K562 (cell line): ENCODE data around the gene TNFAIP3. TPM values are rescaled to one million over a fixed set of nuclear protein-coding genes. Genes with fewer than 3 reads are reported as not detected.
A peak's percentile ranks its signal among the peaks of the same experiment; 100 is the strongest.

Experiments used
- ATAC-seq: fragments of 200-7000 bp; cut with Tn5 transposase; 3 replicates; pipeline ENCODE4 v1.9.1; 2020; ENCODE audit warnings: moderate library complexity
- BruUV-seq: library from RNA; stranded (reverse); fragments of 400-500 nt; replicated peaks from 2 replicates; lab custom pipeline; 2021; lab: Mats Ljungman, UMichigan
- CTCF ChIA-PET: fragments of 300-600 bp; formaldehyde crosslinking; extraction: SDS; loops from one replicate; lab custom pipeline; 2021; ENCODE audit warnings: low intra/inter-chr PET ratio; lab: Yijun Ruan, JAX
- POLR2A ChIA-PET: fragments of 300-600, 350-650 bp; sonication (Branson Sonifier 250); formaldehyde crosslinking; extraction: SDS; loops from one replicate; lab custom pipeline; 2021; ENCODE audit warnings: antibody characterized with exemption, inconsistent platforms; lab: Yijun Ruan, JAX
- DNase-seq, 4 experiments: peaks; one replicate each; pipeline versions ENCODE4 v3.0.0 to v3.0.0-alpha.2; 2011 to 2018; ENCODE audit warnings: low spot score in 3 of 4, mixed read lengths in 3 of 4; ENCODE audit errors: extremely low read depth in 1 of 4
- FAIRE-seq: peaks from 2 replicates; lab custom pipeline; 2011; peaks lifted over from hg19 to GRCh38; lab: Jason Lieb, UNC
- H2AFZ ChIP-seq: 2 replicates; pipeline ENCODE4 v1.6.0; 2011; ENCODE audit warnings: low read depth, low read length, control low read depth, inconsistent platforms
- H3K27ac ChIP-seq: fragments of 200-600 bp; 3 replicates; pipeline ENCODE4 v1.8.0; 2011; ENCODE audit warnings: low read depth, mild to moderate bottlenecking, control low read depth, inconsistent platforms, low read length, moderate library complexity, mixed read lengths; ENCODE audit errors: extremely low read depth
- H3K27me3 ChIP-seq, 2 experiments: fragments of 300-600 bp in 1 of 2; 2 replicates in 1 of 2; 3 replicates in 1 of 2; pipeline versions ENCODE4 v1.6.0 to v1.8.0; 2011; ENCODE audit warnings: inconsistent platforms in 2 of 2, low read length in 2 of 2, mild to moderate bottlenecking in 1 of 2, mixed read lengths in 1 of 2, moderate library complexity in 1 of 2; ENCODE audit not compliant: control insufficient read depth in 2 of 2, insufficient read depth in 2 of 2
- H3K36me3 ChIP-seq: fragments of 300-600 bp; 3 replicates; pipeline ENCODE4 v1.8.0; 2011; ENCODE audit warnings: mild to moderate bottlenecking, low read length, inconsistent platforms; ENCODE audit not compliant: control insufficient read depth, insufficient read depth
- H3K4me1 ChIP-seq, 2 experiments: fragments of 200-600 bp in 1 of 2; replicated peaks in 1 of 2; 2 replicates in 1 of 2; 3 replicates in 1 of 2; pipeline versions ENCODE4 v1.5.1 to v1.8.0; 2011; ENCODE audit warnings: inconsistent platforms in 2 of 2, low read length in 2 of 2, mild to moderate bottlenecking in 1 of 2, mixed read lengths in 1 of 2, moderate library complexity in 1 of 2; ENCODE audit not compliant: control insufficient read depth in 2 of 2, insufficient read depth in 2 of 2
- H3K4me2 ChIP-seq: 2 replicates; pipeline ENCODE4 v1.6.1; 2011; ENCODE audit warnings: low read length, control low read depth, inconsistent platforms, mixed read lengths; ENCODE audit not compliant: insufficient read depth
- H3K4me3 ChIP-seq: fragments of 200-600 bp; sonication (generic), shearing (Covaris generic); 2 replicates; pipeline ENCODE4 v1.5.1; 2016; ENCODE audit warnings: control low read depth, inconsistent platforms
- H3K79me2 ChIP-seq: fragments of 200-600 bp; 3 replicates; pipeline ENCODE4 v1.8.0; 2011; ENCODE audit warnings: low read length, inconsistent platforms; ENCODE audit not compliant: control insufficient read depth, insufficient read depth
- H3K9ac ChIP-seq, 2 experiments: 2 replicates each; pipeline versions ENCODE4 v1.6.0 to v1.6.1; 2011; ENCODE audit warnings: low read depth in 2 of 2, low read length in 2 of 2, control low read depth in 1 of 2, inconsistent platforms in 1 of 2, mild to moderate bottlenecking in 1 of 2, mixed read lengths in 1 of 2; ENCODE audit not compliant: insufficient read depth in 1 of 2
- H3K9me1 ChIP-seq: one replicate; pipeline ENCODE4 v1.6.0; 2011; ENCODE audit warnings: inconsistent platforms, mild to moderate bottlenecking, low read length, moderate library complexity; ENCODE audit not compliant: control insufficient read depth, insufficient read depth
- H3K9me3 ChIP-seq: replicated peaks from 2 replicates; pipeline ENCODE4 v1.5.1; 2011; ENCODE audit warnings: low read depth, low read length, inconsistent platforms; ENCODE audit not compliant: control insufficient read depth, insufficient read depth
- H4K20me1 ChIP-seq: replicated peaks from 2 replicates; pipeline ENCODE4 v1.6.1; 2011; ENCODE audit warnings: low read length, inconsistent platforms, mixed read lengths; ENCODE audit not compliant: control insufficient read depth, insufficient read depth
- ARID1B ChIP-seq: fragments of 450-650 bp; IDR thresholded peaks from 2 replicates; pipeline ENCODE4 v1.6.1; 2016; ENCODE audit warnings: antibody characterized with exemption, mild to moderate bottlenecking, inconsistent platforms
- DMBX1 ChIP-seq: fragments of 250-450 bp; sonication (Bioruptor Pico); IDR thresholded peaks from 2 replicates; pipeline ENCODE4 v1.8.0; 2022; ENCODE audit warnings: inconsistent platforms, mild to moderate bottlenecking, moderate library complexity, borderline replicate concordance
- ESRRB ChIP-seq: fragments of 250-450 bp; sonication (Bioruptor Pico); IDR thresholded peaks from 2 replicates; pipeline ENCODE4 v1.5.0; 2020; ENCODE audit warnings: mild to moderate bottlenecking, moderate library complexity, borderline replicate concordance
- FOXA3 ChIP-seq, 2 experiments: fragments of 450-650 bp in 1 of 2; sonication (generic) in 1 of 2; formaldehyde crosslinking; IDR thresholded peaks in 1 of 2; conservative IDR thresholded peaks in 1 of 2; 2 replicates each; pipeline versions ENCODE4 v1.4.0 to v1.8.0; 2020 to 2022; ENCODE audit warnings: mild to moderate bottlenecking in 2 of 2, missing genetic modification reagents in 1 of 2
- SAP30 ChIP-seq: fragments of 200-600 bp; sonication (generic); IDR thresholded peaks from 2 replicates; pipeline ENCODE4 v1.6.1; 2012; ENCODE audit warnings: borderline replicate concordance, low read depth, mild to moderate bottlenecking, moderate library complexity, low read length, control low read depth, inconsistent platforms; ENCODE audit not compliant: insufficient read depth, poor library complexity, severe bottlenecking
- SIX5 ChIP-seq, 2 experiments: IDR thresholded peaks; 2 replicates each; pipeline ENCODE4 v1.6.1; 2011; ENCODE audit warnings: low read length in 2 of 2, borderline replicate concordance in 1 of 2, low read depth in 1 of 2, mild to moderate bottlenecking in 1 of 2, moderate library complexity in 1 of 2; ENCODE audit not compliant: insufficient read depth in 1 of 2
- SMARCE1 ChIP-seq: fragments of 450-650 bp; IDR thresholded peaks from 2 replicates; pipeline ENCODE4 v1.7.1; 2016; ENCODE audit warnings: mild to moderate bottlenecking
- SOX6 ChIP-seq: fragments of 450-650 bp; IDR thresholded peaks from 2 replicates; pipeline ENCODE4 v1.6.1; 2014; ENCODE audit warnings: mild to moderate bottlenecking
- SPI1 ChIP-seq: IDR thresholded peaks from 2 replicates; pipeline ENCODE4 v1.6.1; 2011; ENCODE audit warnings: low read depth, low read length, control low read depth, borderline replicate concordance
- SREBF1 ChIP-seq: fragments of 150-350 bp; IDR thresholded peaks from 2 replicates; pipeline ENCODE4 v1.6.1; 2014; ENCODE audit warnings: antibody characterized with exemption, low read depth, low read length, borderline replicate concordance
- SRSF3 ChIP-seq: fragments of 200-400 bp; formaldehyde crosslinking; IDR thresholded peaks from 2 replicates; pipeline ENCODE4 v1.6.1; 2016; ENCODE audit warnings: mild to moderate bottlenecking, low read length, moderate library complexity; ENCODE audit not compliant: insufficient read depth
- TAL1 ChIP-seq: fragments of 450-650 bp; IDR thresholded peaks from 2 replicates; pipeline ENCODE4 v1.6.1; 2016; ENCODE audit warnings: mild to moderate bottlenecking
- TCF3 ChIP-seq: sonication (generic); formaldehyde crosslinking; IDR thresholded peaks from 2 replicates; pipeline ENCODE4 v1.4.0; 2020; ENCODE audit warnings: mild to moderate bottlenecking, missing genetic modification reagents
- ZNF551 ChIP-seq: fragments of 250-450 bp; sonication (Bioruptor Pico); IDR thresholded peaks from 2 replicates; pipeline ENCODE4 v1.5.0; 2021; ENCODE audit warnings: mild to moderate bottlenecking, moderate library complexity
- WGBS: fragments of 100-300 bp; shearing (Covaris generic); methylation state at CpG from one replicate; pipeline ENCODE4 v1.1.6; 2016; ENCODE audit warnings: low coverage, mixed read lengths; ENCODE audit not compliant: insufficient coverage; ENCODE audit errors: missing lambda C conversion rate; 5-methylcytosine and 5-hydroxymethylcytosine counted together
- in situ Hi-C: fragments of 300-500 bp; cut with MboI; formaldehyde crosslinking; loops from 4 replicates; pipeline ENCODE4 v1.15.0; 2018; ENCODE audit warnings: inconsistent platforms, mixed read lengths
- intact Hi-C: fragments of 100-400 bp; cut with micrococcal nuclease; formaldehyde crosslinking; loops from 2 replicates; pipeline ENCODE4 v1.14.2; 2022
- polyA plus RNA-seq, 8 experiments: library from polyadenylated mRNA; depleted of rRNA in 4 of 8; stranded (reverse) in 5 of 8; unstranded in 3 of 8; fragments of >200 nt; fragmentation: Nextera tagmentation in 2 of 8; fragmentation: Illumina TruSeq in 1 of 8; extraction: Ambion mirVana in 2 of 8; extraction: Trizol in 1 of 8; gene quantifications; 2 replicates each; pipeline versions ENCODE4 v1.2.1 to v1.2.3, GENCODE V29; 2011 to 2014; ENCODE audit warnings: inconsistent platforms in 1 of 8, missing spikeins in 1 of 8
- total RNA-seq, 7 experiments: library from RNA; depleted of rRNA in 6 of 7; stranded (reverse); fragments of >200 nt in 6 of 7; fragmentation: Illumina TruSeq in 2 of 7; extraction: Trizol in 2 of 7; gene quantifications; 2 replicates each; pipeline versions ENCODE4 v1.2.1 to v1.2.3, GENCODE V29; 2011 to 2021; ENCODE audit warnings: low replicate concordance in 1 of 7
- TF ChIP-seq, protein P1 (sequence below): fragments of 250-450 bp; sonication (Bioruptor Pico); IDR thresholded peaks from 2 replicates; pipeline ENCODE4 v1.4.0; 2020; ENCODE audit warnings: mild to moderate bottlenecking, moderate library complexity, borderline replicate concordance

The TNFAIP3 gene
- total and polyA plus RNA-seq, 9 of the 15 experiments (the other 6 are each of a cell fraction or from before 2014, with no cell fraction given), result 0.79 to 17.0 (median 6.4) TPM

DNA sequence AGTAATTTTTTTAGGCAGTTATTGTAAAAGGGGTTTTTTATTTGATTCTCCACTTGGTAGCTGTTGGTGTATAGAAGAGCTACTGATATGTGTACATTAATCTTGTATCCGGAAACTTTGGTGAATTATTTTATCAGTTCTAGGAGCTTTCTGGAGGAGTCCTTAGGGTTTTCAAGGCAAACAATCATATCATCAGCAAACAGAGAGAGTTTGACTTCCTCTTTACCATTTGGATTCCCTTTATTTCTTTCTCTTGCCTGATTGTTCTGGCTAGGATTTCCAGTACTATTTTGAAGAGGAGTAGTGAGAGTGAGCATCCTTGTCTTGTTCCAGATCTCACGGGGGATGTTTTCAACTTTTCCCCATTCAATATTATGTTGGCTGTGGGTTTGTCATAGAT is 28.0 kb upstream of the TNFAIP3 start:
- DNase-seq (no peak), FAIRE-seq (no peak), ATAC-seq (no peak)
- no TSS peak for BruUV-seq
- Histone ChIP-seq H3K4me3 (no peak overlapping the region), H3K79me2 (no peaks in the 10 kb centered on the region), H3K9me3 (no peaks in the 10 kb centered on the region), H3K36me3 (no peaks in the 10 kb centered on the region), H3K4me1 (no peaks in the 10 kb centered on the region), H4K20me1 (no peaks in the 10 kb centered on the region), H3K9ac (no peak overlapping the region), H2AFZ (no peak overlapping the region), H3K27me3 (no peaks in the 10 kb centered on the region), H3K27ac (no peak overlapping the region), H3K9me1 (no peaks in the 10 kb centered on the region), H3K4me2 (no peak overlapping the region)
- in situ Hi-C loops, result no loop called here
- intact Hi-C loops, result no loop called here
- TF ChIP-seq ESRRB (CRISPR knock-in tag) (no peak), TAL1 (peak; percentile 31), FOXA3 (CRISPR knock-in tag; conservative IDR thresholded peaks at IDR 0.05 in 1 of 2, IDR thresholded peaks at IDR 0.05 in 1 of 2) (peak in 1 of 2 experiments; percentile 56; a peak in 1 of 4 replicates), SOX6 (peak; percentile 76), SMARCE1 (peak; percentile 41; the same call in 1 of the 2 replicates), SREBF1 (no peak), ZNF551 (CRISPR knock-in tag) (no peak), DMBX1 (CRISPR knock-in tag) (no peak), ARID1B (peak; percentile 68; the same call in 1 of the 2 replicates), SPI1 (peak; percentile 67; the same call in 1 of the 2 replicates), SAP30 (no peak), TCF3 (CRISPR knock-in tag) (peak; percentile 25; the same call in 1 of the 2 replicates), SRSF3 (no peak), SIX5 (IDR thresholded peaks at IDR 0.05; ENCODE audit: borderline replicate concordance in 1 of 2, insufficient read depth in 1 of 2, low read depth in 1 of 2, low read length in 2 of 2) (no peak)
- TF ChIP-seq, protein P1, sequence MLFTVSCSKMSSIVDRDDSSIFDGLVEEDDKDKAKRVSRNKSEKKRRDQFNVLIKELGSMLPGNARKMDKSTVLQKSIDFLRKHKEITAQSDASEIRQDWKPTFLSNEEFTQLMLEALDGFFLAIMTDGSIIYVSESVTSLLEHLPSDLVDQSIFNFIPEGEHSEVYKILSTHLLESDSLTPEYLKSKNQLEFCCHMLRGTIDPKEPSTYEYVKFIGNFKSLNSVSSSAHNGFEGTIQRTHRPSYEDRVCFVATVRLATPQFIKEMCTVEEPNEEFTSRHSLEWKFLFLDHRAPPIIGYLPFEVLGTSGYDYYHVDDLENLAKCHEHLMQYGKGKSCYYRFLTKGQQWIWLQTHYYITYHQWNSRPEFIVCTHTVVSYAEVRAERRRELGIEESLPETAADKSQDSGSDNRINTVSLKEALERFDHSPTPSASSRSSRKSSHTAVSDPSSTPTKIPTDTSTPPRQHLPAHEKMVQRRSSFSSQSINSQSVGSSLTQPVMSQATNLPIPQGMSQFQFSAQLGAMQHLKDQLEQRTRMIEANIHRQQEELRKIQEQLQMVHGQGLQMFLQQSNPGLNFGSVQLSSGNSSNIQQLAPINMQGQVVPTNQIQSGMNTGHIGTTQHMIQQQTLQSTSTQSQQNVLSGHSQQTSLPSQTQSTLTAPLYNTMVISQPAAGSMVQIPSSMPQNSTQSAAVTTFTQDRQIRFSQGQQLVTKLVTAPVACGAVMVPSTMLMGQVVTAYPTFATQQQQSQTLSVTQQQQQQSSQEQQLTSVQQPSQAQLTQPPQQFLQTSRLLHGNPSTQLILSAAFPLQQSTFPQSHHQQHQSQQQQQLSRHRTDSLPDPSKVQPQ (CRISPR knock-in tag), result no peak
- ChIA-PET POLR2A (interaction anchor here (0.6 kb wide), 1 partner anchor 23 kb away, joined by 3 read pairs; no protein-coding TSS in a partner anchor), CTCF (no interaction called here)
- WGBS, result 5% methylated on average over 2 of the region's 2 CpGs
